Upper lobe of left lung (tissue), 4 donors: ENCODE measurements around the gene TTC28.

Source experiments
- CTCF ChIP-seq, 6 experiments: fragments of 450-650 bp in 4 of 6; fragments of 200-600 bp in 2 of 6; sonication (generic) in 2 of 6; IDR thresholded peaks; one replicate each; pipeline ENCODE4 v1.5.1; 2016 to 2019; ENCODE audit warnings: antibody characterized with exemption in 6 of 6
- POLR2A ChIP-seq, 4 donors: fragments of 450-650 bp; IDR thresholded peaks; one replicate each; pipeline ENCODE4 v1.5.1; 2016 to 2017; ENCODE audit warnings: antibody characterized with exemption in 4 of 4, mild to moderate bottlenecking in 2 of 4

- TF ChIP-seq POLR2A (IDR thresholded peaks at IDR 0.05), result no peak
- no peak for TF ChIP-seq CTCF (IDR thresholded peaks at IDR 0.05)
These were observed 165.3 kb downstream of the TTC28 start for GRCh38 chr22:28514321-28514821.
